IMR-90 (cell line): ENCODE results near the gene NPHS1. TPM values are rescaled to one million over a fixed set of nuclear protein-coding genes. Genes with fewer than 3 reads are reported as not detected.

Source experiments
- ATAC-seq: fragments of 200-7000 bp; cut with Tn5 transposase; 2 replicates; pipeline ENCODE4 v1.9.1; 2020; ENCODE audit warnings: low read depth, mild to moderate bottlenecking, moderate library complexity
- BruUV-seq: library from RNA; stranded (reverse); fragments of 400-500 nt; replicated peaks from 2 replicates; lab custom pipeline; 2021; lab: Mats Ljungman, UMichigan
- CTCF ChIA-PET: fragments of 300-600 bp; formaldehyde crosslinking; extraction: SDS; loops from one replicate; lab custom pipeline; 2021; ENCODE audit warnings: antibody characterized with exemption; lab: Yijun Ruan, JAX
- POLR2A ChIA-PET: fragments of 300-600 bp; sonication (Branson Sonifier 250); formaldehyde crosslinking; loops from one replicate; lab custom pipeline; 2022; ENCODE audit warnings: antibody characterized with exemption; ENCODE audit not compliant: unreplicated experiment; lab: Charles Lee
- DNase-seq: peaks from one replicate; pipeline ENCODE4 v3.0.0; 2013
- H2AFZ ChIP-seq: replicated peaks from 2 replicates; pipeline ENCODE3; 2013; ENCODE audit warnings: low read length, mild to moderate bottlenecking; ENCODE audit not compliant: poor library complexity
- H2AK5ac ChIP-seq: 2 replicates; pipeline ENCODE4 v1.6.1; 2013; ENCODE audit warnings: low read depth, low read length, inconsistent platforms
- H2AK9ac ChIP-seq: replicated peaks from 2 replicates; pipeline ENCODE3; 2013; ENCODE audit warnings: mild to moderate bottlenecking, low read depth, low read length, moderate library complexity; ENCODE audit not compliant: poor library complexity
- H2BK120ac ChIP-seq: 2 replicates; pipeline ENCODE4 v1.6.1; 2013; ENCODE audit warnings: low read depth, low read length, inconsistent platforms
- H2BK15ac ChIP-seq: 3 replicates; pipeline ENCODE4 v1.6.1; 2013; ENCODE audit warnings: low read depth, low read length, inconsistent platforms
- H2BK20ac ChIP-seq: 2 replicates; pipeline ENCODE4 v1.6.1; 2013; ENCODE audit warnings: low read depth, mild to moderate bottlenecking, inconsistent platforms, low read length, moderate library complexity
- H2BK5ac ChIP-seq: 2 replicates; pipeline ENCODE4 v1.6.1; 2013; ENCODE audit warnings: mild to moderate bottlenecking, low read depth, low read length, inconsistent platforms; ENCODE audit not compliant: poor library complexity, severe bottlenecking
- H3K14ac ChIP-seq: replicated peaks from 2 replicates; pipeline ENCODE4 v1.6.1; 2013; ENCODE audit warnings: low read depth, low read length, inconsistent platforms
- H3K18ac ChIP-seq: 2 replicates; pipeline ENCODE4 v1.6.1; 2013; ENCODE audit warnings: low read depth, low read length, control low read depth
- H3K23ac ChIP-seq: 2 replicates; pipeline ENCODE4 v1.6.1; 2013; ENCODE audit warnings: low read depth, low read length, inconsistent platforms
- H3K27ac ChIP-seq: 2 replicates; pipeline ENCODE4 v1.5.1; 2013; ENCODE audit warnings: mild to moderate bottlenecking, control low read depth, low read length; ENCODE audit not compliant: insufficient read depth
- H3K27me3 ChIP-seq: 2 replicates; pipeline ENCODE4 v1.6.1; 2013; ENCODE audit warnings: low read length; ENCODE audit not compliant: control insufficient read depth, insufficient read depth
- H3K36me3 ChIP-seq: 2 replicates; pipeline ENCODE4 v1.6.1; 2013; ENCODE audit warnings: low read length, mixed read lengths; ENCODE audit not compliant: control insufficient read depth, insufficient read depth
- H3K4ac ChIP-seq: 2 replicates; pipeline ENCODE4 v1.6.1; 2013; ENCODE audit warnings: low read depth, low read length, inconsistent platforms
- H3K4me1 ChIP-seq: 2 replicates; pipeline ENCODE4 v1.6.1; 2013; ENCODE audit warnings: low read length, mixed read lengths; ENCODE audit not compliant: control insufficient read depth, insufficient read depth
- H3K4me2 ChIP-seq: 2 replicates; pipeline ENCODE4 v1.6.1; 2013; ENCODE audit warnings: low read depth, mild to moderate bottlenecking, control low read depth, low read length, moderate library complexity
- H3K4me3 ChIP-seq: 2 replicates; pipeline ENCODE4 v1.5.1; 2013; ENCODE audit warnings: low read depth, mild to moderate bottlenecking, control low read depth, low read length, moderate library complexity; ENCODE audit not compliant: insufficient read depth
- H3K56ac ChIP-seq: 2 replicates; pipeline ENCODE4 v1.6.1; 2013; ENCODE audit warnings: low read length, inconsistent platforms; ENCODE audit not compliant: insufficient read depth; ENCODE audit errors: extremely low read depth
- H3K79me1 ChIP-seq, 2 experiments: 2 replicates each; pipeline ENCODE4 v1.6.1; 2013; ENCODE audit warnings: low read length in 2 of 2, inconsistent platforms in 1 of 2, low read depth in 1 of 2
- H3K9ac ChIP-seq: 2 replicates; pipeline ENCODE4 v1.6.1; 2013; ENCODE audit warnings: low read depth, low read length, control low read depth
- H3K9me1 ChIP-seq: 2 replicates; pipeline ENCODE4 v1.6.1; 2013; ENCODE audit warnings: low read length, inconsistent platforms; ENCODE audit not compliant: insufficient read depth
- H3K9me3 ChIP-seq: 2 replicates; pipeline ENCODE4 v1.6.1; 2013; ENCODE audit warnings: low read length; ENCODE audit not compliant: control insufficient read depth, insufficient read depth
- H4K20me1 ChIP-seq: 2 replicates; pipeline ENCODE4 v1.6.1; 2013; ENCODE audit warnings: low read length, inconsistent platforms; ENCODE audit not compliant: insufficient read depth
- H4K5ac ChIP-seq: 2 replicates; pipeline ENCODE4 v1.6.1; 2013; ENCODE audit warnings: mild to moderate bottlenecking, low read depth, low read length, control low read depth
- H4K8ac ChIP-seq, 2 experiments: 2 replicates each; pipeline ENCODE4 v1.6.1; 2013; ENCODE audit warnings: low read depth in 2 of 2, low read length in 2 of 2, control low read depth in 1 of 2, inconsistent platforms in 1 of 2
- H4K91ac ChIP-seq: 2 replicates; pipeline ENCODE4 v1.6.1; 2013; ENCODE audit warnings: low read depth, low read length, inconsistent platforms; ENCODE audit not compliant: insufficient read depth
- BHLHE40 ChIP-seq: fragments of 150-350 bp; IDR thresholded peaks from 2 replicates; pipeline ENCODE4 v1.6.1; 2016; ENCODE audit warnings: mild to moderate bottlenecking, low read depth, low read length
- CEBPB ChIP-seq: IDR thresholded peaks from 2 replicates; pipeline ENCODE4 v1.6.1; 2012; ENCODE audit warnings: low read depth, low read length, improper control_type of control experiment
- CHD1 ChIP-seq: IDR thresholded peaks from 2 replicates; pipeline ENCODE4 v1.6.1; 2012; ENCODE audit warnings: low read depth, low read length, improper control_type of control experiment
- ELK1 ChIP-seq: fragments of 150-350 bp; IDR thresholded peaks from 2 replicates; pipeline ENCODE4 v1.6.1; 2016; ENCODE audit warnings: low read depth, mild to moderate bottlenecking, low read length, moderate library complexity, borderline replicate concordance
- FOS ChIP-seq: fragments of 150-350 bp; IDR thresholded peaks from 2 replicates; pipeline ENCODE4 v1.6.1; 2016; ENCODE audit warnings: low read depth, low read length
- MAFK ChIP-seq: IDR thresholded peaks from 2 replicates; pipeline ENCODE4 v1.6.1; 2012; ENCODE audit warnings: low read depth, low read length, improper control_type of control experiment
- MAZ ChIP-seq: IDR thresholded peaks from 2 replicates; pipeline ENCODE4 v1.6.1; 2012; ENCODE audit warnings: low read depth, mild to moderate bottlenecking, low read length, improper control_type of control experiment, moderate library complexity, borderline replicate concordance
- MXI1 ChIP-seq: IDR thresholded peaks from 2 replicates; pipeline ENCODE4 v1.6.1; 2012; ENCODE audit warnings: low read depth, mild to moderate bottlenecking, low read length, moderate library complexity, borderline replicate concordance
- NFE2L2 ChIP-seq: fragments of 150-350 bp; IDR thresholded peaks from 2 replicates; pipeline ENCODE4 v1.6.1; 2016; ENCODE audit warnings: low read depth, mild to moderate bottlenecking, low read length
- POLR2A ChIP-seq: IDR thresholded peaks from 2 replicates; pipeline ENCODE4 v1.6.1; 2012; ENCODE audit warnings: mild to moderate bottlenecking, low read depth, low read length
- RAD21 ChIP-seq: IDR thresholded peaks from 2 replicates; pipeline ENCODE4 v1.6.1; 2012; ENCODE audit warnings: low read length, improper control_type of control experiment
- RCOR1 ChIP-seq: IDR thresholded peaks from 2 replicates; pipeline ENCODE4 v1.6.1; 2012; ENCODE audit warnings: mild to moderate bottlenecking, low read length, improper control_type of control experiment; ENCODE audit not compliant: insufficient replicate concordance
- RFX5 ChIP-seq: IDR thresholded peaks from 2 replicates; pipeline ENCODE4 v1.8.0; 2012; ENCODE audit warnings: low read depth, mild to moderate bottlenecking, low read length, moderate library complexity
- SMC3 ChIP-seq: fragments of 150-350 bp; IDR thresholded peaks from 2 replicates; pipeline ENCODE4 v1.6.1; 2016; ENCODE audit warnings: low read depth, mild to moderate bottlenecking, antibody characterized with exemption, low read length, moderate library complexity
- USF2 ChIP-seq: fragments of 150-350 bp; IDR thresholded peaks from 2 replicates; pipeline ENCODE4 v1.6.1; 2017; ENCODE audit warnings: mild to moderate bottlenecking, antibody characterized with exemption, low read length, low read depth
- WGBS, 2 experiments: methylation state at CpG; one replicate each; pipeline versions ENCODE4 v1.1.5 to v1.1.7; 2013; ENCODE audit warnings: missing lambda C conversion rate in 2 of 2; ENCODE audit not compliant: insufficient read length in 1 of 2; ENCODE audit errors: extremely low coverage in 2 of 2; 5-methylcytosine and 5-hydroxymethylcytosine counted together
- dilution Hi-C: fragments of 300-500 bp; cut with HindIII; formaldehyde crosslinking; loops from one replicate; pipeline ENCODE4 v1.14.3; 2018; ENCODE audit warnings: low sequenced_read_pairs; ENCODE audit not compliant: unreplicated experiment
- in situ Hi-C: fragments of 300-500 bp; cut with MboI; formaldehyde crosslinking; loops from 3 replicates; pipeline ENCODE4 v1.14.3; 2019; ENCODE audit warnings: low sequenced_read_pairs, inconsistent platforms, mixed read lengths
- intact Hi-C: fragments of 100-400 bp; cut with micrococcal nuclease; formaldehyde crosslinking; loops from 2 replicates; pipeline ENCODE4 v1.10.0; 2022
- polyA plus RNA-seq, 3 experiments: library from polyadenylated mRNA; depleted of rRNA; stranded (reverse); fragments of >200 nt; gene quantifications; 2 replicates each; pipeline ENCODE4 v1.2.3, GENCODE V29; 2012; ENCODE audit warnings: low replicate concordance in 1 of 3
- total RNA-seq: library from RNA; depleted of rRNA; stranded (reverse); fragments of >200 nt; gene quantifications from 2 replicates; pipeline ENCODE4 v1.2.3, GENCODE V29; 2012

Gene NPHS1
- total and polyA plus RNA-seq, 2 of the 4 experiments (the other 2 are of a cell fraction): not detected

- peak; percentile 61 for DNase-seq
- WGBS, 2 experiments: 1% methylated on average over 21 of the region's 51 CpGs; no CpG with 5 or more reads in 1 of the 2 experiments
- peaks cover 2% of the 10 kb centered on the region for H3K9me1 ChIP-seq
- ChIA-PET POLR2A (no interaction called here), CTCF (interaction anchor here (0.7 kb wide), 1 partner anchor 351 kb away, joined by 3 read pairs; no protein-coding TSS in a partner anchor)
- dilution Hi-C loops: no loop called here
- no peaks in the 10 kb centered on the region for H4K20me1 ChIP-seq
- in situ Hi-C loops: no loop called here
- no peak overlapping the region for H4K91ac ChIP-seq
- no peaks in the 10 kb centered on the region for H3K9me3 ChIP-seq
- no peak overlapping the region for H4K8ac ChIP-seq
- peak overlapping the region; percentile 28; the same call in 1 of the 2 replicates for H3K4me3 ChIP-seq
- H4K5ac ChIP-seq: no peak overlapping the region
- intact Hi-C loops: no loop called here
- no peak overlapping the region for H3K56ac ChIP-seq
- H2BK120ac ChIP-seq: no peak overlapping the region
- no peak overlapping the region; the same call in 1 of the 2 replicates for H2AK5ac ChIP-seq
- H2AFZ ChIP-seq: peak overlapping the region; percentile 85
- H3K4me1 ChIP-seq: peaks cover 4% of the 10 kb centered on the region
- no peak overlapping the region for H2AK9ac ChIP-seq
- peak; percentile 84 for ATAC-seq
- H3K18ac ChIP-seq: no peak overlapping the region
- H3K36me3 ChIP-seq: no peaks in the 10 kb centered on the region
- H3K23ac ChIP-seq: no peak overlapping the region
- no peak overlapping the region for H2BK15ac ChIP-seq
- peak overlapping the region; percentile 85 for H3K4me2 ChIP-seq
- H2BK5ac ChIP-seq: no peak overlapping the region
- no peaks in the 10 kb centered on the region for H3K79me1 ChIP-seq
- H3K4ac ChIP-seq: no peak overlapping the region
- no TSS peak for BruUV-seq
- no peak overlapping the region for H3K9ac ChIP-seq
- no peak overlapping the region for H2BK20ac ChIP-seq
- H3K27me3 ChIP-seq: peaks cover 12% of the 10 kb centered on the region
- no peak overlapping the region for H3K27ac ChIP-seq
- H3K14ac ChIP-seq: no peak overlapping the region
- TF ChIP-seq FOS (no peak), SMC3 (no peak), CHD1 (no peak), NFE2L2 (no peak), RAD21 (no peak), ELK1 (no peak), RCOR1 (no peak), BHLHE40 (no peak), POLR2A (no peak), CEBPB (no peak), MXI1 (no peak), RFX5 (no peak), MAZ (no peak), MAFK (no peak), USF2 (no peak)
Observed at GRCh38 chr19:35869327-35870123, 17.2 kb upstream of the NPHS1 start.
